Epithelial cell of proximal tubule (primary cell): ENCODE data around the gene SH3BP2. TPM values are rescaled to one million over a fixed set of nuclear protein-coding genes. Genes with fewer than 3 reads are reported as not detected.

Source experiments
- DNase-seq: peaks from one replicate; pipeline ENCODE4 v3.0.0-alpha.2; 2011; ENCODE audit warnings: low read depth
- H3K4me3 ChIP-seq: 2 replicates; pipeline ENCODE4 v1.5.1; 2011; ENCODE audit warnings: low read depth, mild to moderate bottlenecking, low read length
- CTCF ChIP-seq: conservative IDR thresholded peaks from 2 replicates; pipeline ENCODE4 v1.5.1; 2012; ENCODE audit warnings: low read depth, mild to moderate bottlenecking, low read length
- total RNA-seq: library from RNA; depleted of rRNA; stranded (reverse); fragments of >200 nt; gene quantifications from 2 replicates; pipeline ENCODE4 v1.2.3, GENCODE V29; 2015

SH3BP2 gene
- total RNA-seq, 1 donor from 2014 or later: 53.3 TPM

- DNase-seq: no peak
- no peak for TF ChIP-seq CTCF
- peak overlapping the region; percentile 60 for H3K4me3 ChIP-seq
These were observed 19.1 kb downstream of the SH3BP2 start for GRCh38 chr4:2811830-2812611.

- TF ChIP-seq CTCF: no peak
- H3K4me3 ChIP-seq: peak overlapping the region; percentile 60
- DNase-seq: no peak
These were observed 19.9 kb downstream of the SH3BP2 start for GRCh38 chr4:2812612-2813354.

GRCh38 chr4:2813446-2814405 is 20.8 kb downstream of the SH3BP2 start:
- no peak for DNase-seq
- peak overlapping the region; percentile 60 for H3K4me3 ChIP-seq
- TF ChIP-seq CTCF: no peak

- no peak for TF ChIP-seq CTCF
- no peak for DNase-seq
These were observed 21.9 kb downstream of the SH3BP2 start for GRCh38 chr4:2814627-2815270.

GRCh38 chr4:2816401-2816954 is 23.6 kb downstream of the SH3BP2 start:
- no peak overlapping the region for H3K4me3 ChIP-seq
- TF ChIP-seq CTCF: no peak
- no peak for DNase-seq

More at GRCh38 chr4:2814627-2815270, 21.9 kb downstream of the SH3BP2 start:
- no peak overlapping the region for H3K4me3 ChIP-seq

GRCh38 chr4:2817137-2817536 is 24.3 kb downstream of the SH3BP2 start:
- H3K4me3 ChIP-seq: no peak overlapping the region
- no peak for TF ChIP-seq CTCF
- no peak for DNase-seq
